GM12874 (cell line): Measurements from ENCODE around the gene CDC40.

ENCODE experiments used
- CTCF ChIP-seq: IDR thresholded peaks from 2 replicates; pipeline ENCODE4 v1.5.1; 2011; ENCODE audit warnings: low read depth, mild to moderate bottlenecking, control low read depth, low read length, moderate library complexity; ENCODE audit not compliant: insufficient read depth

The CDC40 gene

GRCh38 chr6:110180228-110181008 is at the start of gene CDC40:
Gene CDC40 (plus strand): TSS chr6:110180427. CDS start chr6:110180445, 18 bp downstream.
- no peak for TF ChIP-seq CTCF

GRCh38 chr6:110137924-110138887 is 42.0 kb upstream of the CDC40 start:
- TF ChIP-seq CTCF, result no peak

GRCh38 chr6:110139052-110139451 is 41.2 kb upstream of the CDC40 start:
- TF ChIP-seq CTCF, result no peak

GRCh38 chr6:110140650-110141049 is 39.6 kb upstream of the CDC40 start:
- TF ChIP-seq CTCF, result no peak

- TF ChIP-seq CTCF, result no peak
These were observed 32.4 kb upstream of the CDC40 start for GRCh38 chr6:110147870-110148269.

- no peak for TF ChIP-seq CTCF
These were observed 21.7 kb upstream of the CDC40 start for GRCh38 chr6:110158479-110158878.

GRCh38 chr6:110170081-110170480 is 10.1 kb upstream of the CDC40 start:
- TF ChIP-seq CTCF, result no peak
